ENCODE data around the gene ASTN2.

GRCh38 chr9:117080765-117081390 is 334.0 kb downstream of the ASTN2 start:
- TF ChIP-seq CTCF (IDR thresholded peaks at IDR 0.05), result no peak
- TF ChIP-seq POLR2A (IDR thresholded peaks at IDR 0.05), result no peak
